Measurements from ENCODE around the gene CISD3.

DNA sequence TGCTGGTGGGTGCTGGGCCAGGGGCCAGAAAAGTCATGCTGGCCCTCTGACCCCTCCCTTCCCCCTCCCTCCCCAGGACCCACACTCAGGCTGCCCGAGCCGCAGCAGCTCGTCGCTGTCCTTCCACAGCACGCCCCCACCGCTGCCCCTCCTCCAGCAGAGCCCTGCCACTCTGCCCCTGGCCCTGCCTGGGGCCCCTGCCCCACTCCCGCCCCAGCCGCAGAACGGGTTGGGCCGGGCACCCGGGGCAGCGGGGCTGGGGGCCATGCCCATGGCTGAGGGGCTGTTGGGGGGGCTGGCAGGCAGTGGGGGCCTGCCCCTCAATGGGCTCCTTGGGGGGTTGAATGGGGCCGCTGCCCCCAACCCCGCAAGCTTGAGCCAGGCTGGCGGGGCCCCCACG is 8.3 kb upstream of the CISD3 start:
- TF ChIP-seq GATA1 (IDR thresholded peaks at IDR 0.05; ENCODE audit: low read depth, low read length) (no peak), POLR2A (IDR thresholded peaks at IDR 0.05; ENCODE audit: low read length) (no peak)
